Pancreas (tissue), 10 donors: ENCODE results near the gene RAB27B. TPM values are rescaled to one million over a fixed set of nuclear protein-coding genes. Genes with fewer than 3 reads are reported as not detected.
A peak's percentile ranks its signal among the peaks of the same experiment; 100 is the strongest.

Experiments used
- ATAC-seq, 4 donors: fragments of 200-7000 bp; cut with Tn5 transposase; one replicate each; pipeline versions ENCODE4 v1.8.0 to v1.9.1; 2020; ENCODE audit warnings: mild to moderate bottlenecking in 4 of 4, moderate library complexity in 4 of 4
- DNase-seq, 6 donors: peaks; one replicate each; pipeline ENCODE4 v3.0.0-alpha.2; 2020
- FAIRE-seq: peaks from 2 replicates; lab custom pipeline; 2012; peaks lifted over from hg19 to GRCh38; lab: Jason Lieb, UNC
- H3K27ac ChIP-seq, 4 donors: fragments of 200-600 bp; sonication (generic); 1 replicate in 3 of 4; 2 replicates in 1 of 4; pipeline versions ENCODE4 v1.5.0 to v1.8.0; 2020
- H3K27me3 ChIP-seq, 4 donors: fragments of 200-600 bp; one replicate each; pipeline ENCODE4 v1.8.0; 2021
- H3K36me3 ChIP-seq, 3 donors: fragments of 200-600 bp; sonication (generic) in 1 of 3; one replicate each; pipeline versions ENCODE4 v1.5.0 to v1.8.0; 2020 to 2021
- H3K4me1 ChIP-seq, 3 donors: fragments of 200-600 bp; one replicate each; pipeline ENCODE4 v1.8.0; 2021
- H3K4me3 ChIP-seq, 4 donors: fragments of 200-600 bp; sonication (generic) in 2 of 4; one replicate each; pipeline versions ENCODE4 v1.5.0 to v1.8.0; 2020 to 2021
- H3K9me3 ChIP-seq, 4 donors: fragments of 200-600 bp; one replicate each; pipeline ENCODE4 v1.8.0; 2021
- WGBS, 2 donors: extraction: QIAGEN DNeasy Blood & Tissue Kit; methylation state at CpG; one replicate each; pipeline ENCODE4 v1.1.7; 2013; 5-methylcytosine and 5-hydroxymethylcytosine counted together
- intact Hi-C, 3 donors: fragments of 100-400 bp; cut with DNase I; formaldehyde crosslinking; loops; one replicate each; pipeline versions ENCODE4 v1.11.1 to v1.14.2; 2022
- polyA plus RNA-seq, 2 donors: library from polyadenylated mRNA; stranded (reverse); fragments of 200-250 nt; gene quantifications; one replicate each; pipeline ENCODE4 v1.2.3, GENCODE V29; 2013
- total RNA-seq, 6 donors: library from RNA; stranded (reverse); fragmentation: NEBNext Ultra II Directional in 4 of 6; extraction: Animal tissue kit (Norgen Biotek cat#: 25700) in 4 of 6; gene quantifications; one replicate each; pipeline versions ENCODE4 v1.2.1 to v1.2.4, GENCODE V29; 2021 to 2023
- TF ChIP-seq, protein P1 (sequence below), 4 donors: fragments of 200-600 bp; sonication (generic) in 3 of 4; IDR thresholded peaks; one replicate each; pipeline versions ENCODE4 v1.5.0 to v1.8.0; 2021; ENCODE audit warnings: antibody characterized with exemption in 4 of 4
- donor health status: healthy with polysubstance abuse.
- donor health status: DM: no; HTN: no; CAD: no; lungs with moderate emphysema.
- donor health status: DM: no; HTN: no; CAD: no.
- donor health status: control.
- donor health status: control.
- donor health status: Bipolar disorder and iron deficiency.
- donor health status: DM: yes; HTN: yes; CAD: no.
- donor health status: DM: no; HTN: no; CAD: no.
- donor health status: DM: no; HTN: no; CAD: no.
- donor health status: DM: yes; HTN: yes; CAD: no.

Gene RAB27B
- total and polyA plus RNA-seq, 8 donors = 0.61 to 12.9 (median 5.9) TPM

- H3K9me3 ChIP-seq = no peaks in the 10 kb centered on the region
- no peak overlapping the region for H3K4me3 ChIP-seq
- H3K27me3 ChIP-seq = no peaks in the 10 kb centered on the region
- intact Hi-C loops = no loop called here
- WGBS, 2 donors = 90 to 93% methylated on average over 3 of the region's 3 CpGs
- DNase-seq (no peak), ATAC-seq (no peak), FAIRE-seq (no peak)
- TF ChIP-seq, protein P1, sequence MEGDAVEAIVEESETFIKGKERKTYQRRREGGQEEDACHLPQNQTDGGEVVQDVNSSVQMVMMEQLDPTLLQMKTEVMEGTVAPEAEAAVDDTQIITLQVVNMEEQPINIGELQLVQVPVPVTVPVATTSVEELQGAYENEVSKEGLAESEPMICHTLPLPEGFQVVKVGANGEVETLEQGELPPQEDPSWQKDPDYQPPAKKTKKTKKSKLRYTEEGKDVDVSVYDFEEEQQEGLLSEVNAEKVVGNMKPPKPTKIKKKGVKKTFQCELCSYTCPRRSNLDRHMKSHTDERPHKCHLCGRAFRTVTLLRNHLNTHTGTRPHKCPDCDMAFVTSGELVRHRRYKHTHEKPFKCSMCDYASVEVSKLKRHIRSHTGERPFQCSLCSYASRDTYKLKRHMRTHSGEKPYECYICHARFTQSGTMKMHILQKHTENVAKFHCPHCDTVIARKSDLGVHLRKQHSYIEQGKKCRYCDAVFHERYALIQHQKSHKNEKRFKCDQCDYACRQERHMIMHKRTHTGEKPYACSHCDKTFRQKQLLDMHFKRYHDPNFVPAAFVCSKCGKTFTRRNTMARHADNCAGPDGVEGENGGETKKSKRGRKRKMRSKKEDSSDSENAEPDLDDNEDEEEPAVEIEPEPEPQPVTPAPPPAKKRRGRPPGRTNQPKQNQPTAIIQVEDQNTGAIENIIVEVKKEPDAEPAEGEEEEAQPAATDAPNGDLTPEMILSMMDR (IDR thresholded peaks at IDR 0.05) = no peak
- H3K27ac ChIP-seq = no peak overlapping the region
- no peaks in the 10 kb centered on the region for H3K36me3 ChIP-seq
- H3K4me1 ChIP-seq = peaks cover 0 to 10% (median 0%) of the 10 kb centered on the region in 3 donors
Observed at GRCh38 chr18:54857499-54857898, 29.2 kb downstream of the RAB27B start.

DNA sequence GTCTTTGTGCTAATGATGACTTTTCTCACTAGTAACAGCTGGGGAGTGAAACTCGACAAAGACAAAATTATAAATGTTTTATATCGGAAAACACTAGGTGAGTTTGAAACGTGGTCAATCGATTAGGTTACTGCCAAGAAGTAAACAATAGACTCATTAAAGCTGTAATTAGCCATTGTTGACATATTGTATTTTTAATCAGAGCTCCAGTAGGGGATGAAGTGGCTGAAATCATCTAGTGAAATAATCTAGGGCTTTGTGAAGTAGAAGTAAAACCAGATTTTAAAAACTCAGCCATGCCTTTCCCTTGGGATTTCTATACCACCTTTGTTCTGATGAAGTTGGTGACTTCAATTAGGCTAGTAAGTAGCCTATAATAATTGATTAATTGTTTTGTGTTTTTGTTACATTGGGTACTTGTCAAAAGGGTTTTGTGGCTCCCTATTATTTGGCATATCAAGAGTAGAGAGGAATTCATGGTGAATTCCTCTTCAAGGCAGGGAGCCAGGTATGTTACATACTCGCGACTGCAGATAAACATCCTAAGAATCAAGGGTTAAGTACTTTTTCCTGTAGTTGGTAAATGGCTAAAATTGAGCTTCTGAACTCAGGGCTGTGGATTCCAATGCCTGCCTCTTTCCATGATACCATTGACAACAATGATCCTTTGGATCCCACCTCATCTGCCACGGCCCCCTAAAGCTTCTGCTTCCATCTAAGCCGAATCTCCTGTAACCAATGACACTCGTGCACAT, 31.6 kb downstream of the RAB27B start:
- DNase-seq = no peak
- TF ChIP-seq, protein P1 (IDR thresholded peaks at IDR 0.05) = no peak
- Histone ChIP-seq H3K27me3 (no peaks in the 10 kb centered on the region), H3K4me1 (peaks cover 0 to 5% (median 0%) of the 10 kb centered on the region in 3 donors), H3K4me3 (no peak overlapping the region), H3K27ac (no peak overlapping the region), H3K36me3 (no peaks in the 10 kb centered on the region), H3K9me3 (no peaks in the 10 kb centered on the region)
- intact Hi-C loops = no loop called here
- 54 to 55% methylated on average over 9 of the region's 9 CpGs for WGBS, 2 donors
- ATAC-seq = peak in 2 of 4 donors; percentile 38 to 60
- FAIRE-seq = no peak

DNA sequence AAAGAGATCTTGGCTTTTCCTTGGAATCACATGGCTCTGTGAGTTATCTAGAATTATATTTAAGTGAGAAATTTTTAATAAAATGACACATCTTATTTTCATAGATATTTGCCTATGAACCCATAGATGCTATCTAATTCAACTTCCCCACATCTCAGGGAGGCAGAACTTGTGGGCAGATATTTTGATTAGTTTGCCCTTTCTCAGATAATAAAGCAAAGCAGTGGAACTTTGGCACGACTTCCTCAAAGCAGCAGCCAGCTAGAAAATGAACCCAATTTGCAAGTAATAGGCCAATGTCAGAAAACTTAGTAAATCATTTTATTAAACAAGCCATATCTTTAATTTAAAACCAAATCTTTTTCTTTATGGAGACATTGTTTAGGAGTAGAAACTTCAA, 32.7 kb downstream of the RAB27B start:
- H3K27ac ChIP-seq = no peak overlapping the region
- intact Hi-C loops = no loop called here
- TF ChIP-seq, protein P1 (IDR thresholded peaks at IDR 0.05) = no peak
- H3K36me3 ChIP-seq = no peaks in the 10 kb centered on the region
- DNase-seq (no peak), FAIRE-seq (no peak), ATAC-seq (no peak)
- no peaks in the 10 kb centered on the region for H3K27me3 ChIP-seq
- no peak overlapping the region for H3K4me3 ChIP-seq
- no peaks in the 10 kb centered on the region for H3K9me3 ChIP-seq
- 31 to 43% methylated on average over 1 of the region's 1 CpG for WGBS, 2 donors
- H3K4me1 ChIP-seq = peaks cover 0 to 5% (median 0%) of the 10 kb centered on the region in 3 donors

- no peak for FAIRE-seq
Observed at GRCh38 chr18:54867131-54867530, 38.9 kb downstream of the RAB27B start.

More at GRCh38 chr18:54867131-54867530, 38.9 kb downstream of the RAB27B start:
- Histone ChIP-seq H3K36me3 (no peaks in the 10 kb centered on the region), H3K9me3 (no peaks in the 10 kb centered on the region), H3K27ac (no peak overlapping the region), H3K4me1 (no peaks in the 10 kb centered on the region), H3K4me3 (no peak overlapping the region), H3K27me3 (no peaks in the 10 kb centered on the region)
- TF ChIP-seq, protein P1 (IDR thresholded peaks at IDR 0.05) = no peak
- 90 to 91% methylated on average over 5 of the region's 5 CpGs for WGBS, 2 donors
- intact Hi-C loops = no loop called here
- ATAC-seq (no peak), DNase-seq (no peak)
